Neural cell (in vitro differentiated cells): ENCODE data around the gene GRIA3. TPM values are rescaled to one million over a fixed set of nuclear protein-coding genes. Genes with fewer than 3 reads are reported as not detected.
"Not testable (repeated sequence)": the region's sequence is repeated elsewhere in the genome, so short reads cannot be mapped to it uniquely, and the experiment has no call there.

ENCODE experiments used
- H2AFZ ChIP-seq: fragments of 200-600, 300-800 bp; sonication (generic), shearing (Covaris generic); 2 replicates; pipeline ENCODE4 v1.6.0; 2014; ENCODE audit warnings: low read depth, mild to moderate bottlenecking, antibody characterized with exemption, low read length, moderate library complexity
- H3F3A ChIP-seq: fragments of 200-600 bp; shearing (Covaris generic); 2 replicates; pipeline ENCODE4 v1.6.1; 2016; ENCODE audit warnings: mild to moderate bottlenecking, moderate library complexity, mixed read lengths, antibody characterized with exemption, low read length; ENCODE audit not compliant: insufficient read depth, poor library complexity, severe bottlenecking
- H3K27ac ChIP-seq: fragments of 200-600, 300-800 bp; sonication (generic), shearing (Covaris generic); 2 replicates; pipeline ENCODE4 v1.5.1; 2014; ENCODE audit warnings: mild to moderate bottlenecking, low read length, moderate library complexity
- H3K27me3 ChIP-seq: fragments of 300-800, 200-600 bp; sonication (generic), shearing (Covaris generic); 2 replicates; pipeline ENCODE4 v1.6.0; 2014; ENCODE audit warnings: mild to moderate bottlenecking, low read depth, low read length, moderate library complexity; ENCODE audit not compliant: insufficient read depth
- H3K36me3 ChIP-seq: fragments of 300-800, 200-600 bp; sonication (generic), shearing (Covaris generic); 2 replicates; pipeline ENCODE4 v1.5.1; 2014; ENCODE audit warnings: mild to moderate bottlenecking, antibody characterized with exemption, low read length, moderate library complexity; ENCODE audit not compliant: insufficient read depth
- H3K4me2 ChIP-seq: fragments of 300-800, 200-600 bp; sonication (generic), shearing (Covaris generic); 2 replicates; pipeline ENCODE4 v1.6.0; 2014; ENCODE audit warnings: mild to moderate bottlenecking, low read length
- H3K4me3 ChIP-seq: fragments of 300-800, 200-600 bp; sonication (generic), shearing (Covaris generic); 2 replicates; pipeline ENCODE4 v1.5.1; 2014; ENCODE audit warnings: mild to moderate bottlenecking, low read length, moderate library complexity
- H3K79me2 ChIP-seq: fragments of 200-600 bp; shearing (Covaris generic); replicated peaks from 2 replicates; pipeline ENCODE4 v1.6.0; 2014; ENCODE audit warnings: mild to moderate bottlenecking, low read length, moderate library complexity; ENCODE audit not compliant: insufficient read depth
- H3K9ac ChIP-seq: fragments of 300-800, 200-600 bp; sonication (generic), shearing (Covaris generic); 2 replicates; pipeline ENCODE4 v1.6.1; 2016; ENCODE audit warnings: mild to moderate bottlenecking, low read length, mixed read lengths
- H3K9me2 ChIP-seq: fragments of 200-600 bp; shearing (Covaris generic); 2 replicates; pipeline ENCODE4 v1.6.1; 2016; ENCODE audit warnings: mild to moderate bottlenecking, low read length, mixed read lengths; ENCODE audit not compliant: insufficient read depth
- H3K9me3 ChIP-seq: fragments of 200-600, 300-800 bp; sonication (generic), shearing (Covaris generic); 2 replicates; pipeline ENCODE4 v1.6.1; 2016; ENCODE audit warnings: mild to moderate bottlenecking, mixed run types, low read length, moderate library complexity, mixed read lengths
- H4K20me1 ChIP-seq: fragments of 200-600 bp; shearing (Covaris generic); 2 replicates; pipeline ENCODE4 v1.6.1; 2016; ENCODE audit warnings: mild to moderate bottlenecking, mixed run types; ENCODE audit not compliant: insufficient read depth
- EP300 ChIP-seq: fragments of 450-650 bp; conservative IDR thresholded peaks from 2 replicates; pipeline ENCODE4 v1.6.1; 2014; ENCODE audit warnings: antibody characterized with exemption, mild to moderate bottlenecking, moderate library complexity; ENCODE audit not compliant: poor library complexity, severe bottlenecking
- EZH2 ChIP-seq: fragments of 200-600, 300-800 bp; shearing (Covaris generic), sonication (generic); IDR thresholded peaks from 2 replicates; pipeline ENCODE4 v1.6.1; 2014; ENCODE audit warnings: antibody characterized with exemption, low read length, borderline replicate concordance, mild to moderate bottlenecking; ENCODE audit not compliant: insufficient read depth, poor library complexity, severe bottlenecking
- MXI1 ChIP-seq: fragments of 450-650 bp; conservative IDR thresholded peaks from 2 replicates; pipeline ENCODE4 v1.6.1; 2014; ENCODE audit warnings: antibody characterized with exemption, mild to moderate bottlenecking; ENCODE audit not compliant: poor library complexity, severe bottlenecking
- POLR2AphosphoS5 ChIP-seq: IDR thresholded peaks from 2 replicates; pipeline ENCODE4 v1.6.1; 2012
- RAD21 ChIP-seq: fragments of 450-650 bp; conservative IDR thresholded peaks from 2 replicates; pipeline ENCODE4 v1.6.1; 2014; ENCODE audit warnings: antibody characterized with exemption, mild to moderate bottlenecking, moderate library complexity
- SMC3 ChIP-seq: fragments of 450-650 bp; conservative IDR thresholded peaks from 2 replicates; pipeline ENCODE4 v1.6.1; 2014; ENCODE audit warnings: antibody characterized with exemption, mild to moderate bottlenecking, moderate library complexity; ENCODE audit not compliant: poor library complexity
- TAF1 ChIP-seq: IDR thresholded peaks from 2 replicates; pipeline ENCODE4 v1.6.1; 2012; ENCODE audit warnings: low read depth
- polyA plus RNA-seq: library from polyadenylated mRNA; depleted of rRNA; stranded (reverse); fragments of >200 nt; gene quantifications from 2 replicates; pipeline ENCODE4 v1.2.3, GENCODE V29; 2014
- TF ChIP-seq, protein P1 (sequence below): fragments of 450-650 bp; IDR thresholded peaks from 2 replicates; pipeline ENCODE4 v1.5.1; 2014; ENCODE audit warnings: antibody characterized with exemption, mild to moderate bottlenecking, moderate library complexity; ENCODE audit not compliant: poor library complexity, severe bottlenecking
- TF ChIP-seq, protein P2 (sequence below): IDR thresholded peaks from 2 replicates; pipeline ENCODE4 v1.6.1; 2012; ENCODE audit warnings: borderline replicate concordance

The GRIA3 gene
- polyA plus RNA-seq, 1 donor from 2014 or later = 7.8 TPM

DNA sequence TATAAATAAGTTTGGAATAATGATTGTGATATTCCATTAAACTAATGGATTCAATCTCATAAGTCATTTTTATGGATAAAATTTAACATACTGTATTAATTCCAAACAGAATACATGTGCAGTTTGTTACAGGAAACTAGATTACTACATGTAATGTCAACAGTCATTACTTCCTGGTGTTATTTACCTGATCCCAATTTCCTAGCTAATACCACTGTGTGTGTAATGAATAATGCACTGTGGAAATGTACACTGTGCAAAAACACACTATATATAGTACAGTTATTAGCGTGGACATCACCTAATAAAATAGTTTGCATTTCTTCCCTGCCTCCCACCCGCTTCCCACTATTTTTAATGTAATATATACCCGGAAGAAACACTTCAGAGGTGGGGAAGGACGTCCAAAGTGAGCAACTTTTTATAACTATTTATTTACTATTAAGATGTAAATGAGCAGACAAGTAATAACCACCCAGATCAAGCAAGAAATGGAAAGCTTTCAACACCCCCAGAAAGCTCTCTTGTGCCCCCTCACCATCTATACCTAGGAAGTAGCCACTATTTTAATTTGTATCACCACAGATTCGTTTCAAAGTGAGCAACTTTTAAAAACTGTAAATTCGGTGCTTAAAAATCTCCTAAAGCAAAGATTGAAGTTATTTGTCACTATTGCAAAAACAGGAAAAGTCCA is 329.7 kb downstream of the GRIA3 start:
- Histone ChIP-seq H3K79me2 (no peaks in the 10 kb centered on the region), H3K27ac (no peak overlapping the region), H2AFZ (no peak overlapping the region), H3F3A (no peaks in the 10 kb centered on the region), H3K9ac (no peak overlapping the region), H3K4me3 (no peak overlapping the region), H4K20me1 (no peaks in the 10 kb centered on the region), H3K27me3 (no peaks in the 10 kb centered on the region), H3K9me3 (no peaks in the 10 kb centered on the region), H3K9me2 (no peaks in the 10 kb centered on the region), H3K4me2 (no peak overlapping the region), H3K36me3 (no peaks in the 10 kb centered on the region)
- TF ChIP-seq RAD21 (no peak), EP300 (no peak), SMC3 (no peak), MXI1 (no peak), EZH2 (no peak), POLR2AphosphoS5 (no peak), TAF1 (no peak)
- TF ChIP-seq, protein P1, sequence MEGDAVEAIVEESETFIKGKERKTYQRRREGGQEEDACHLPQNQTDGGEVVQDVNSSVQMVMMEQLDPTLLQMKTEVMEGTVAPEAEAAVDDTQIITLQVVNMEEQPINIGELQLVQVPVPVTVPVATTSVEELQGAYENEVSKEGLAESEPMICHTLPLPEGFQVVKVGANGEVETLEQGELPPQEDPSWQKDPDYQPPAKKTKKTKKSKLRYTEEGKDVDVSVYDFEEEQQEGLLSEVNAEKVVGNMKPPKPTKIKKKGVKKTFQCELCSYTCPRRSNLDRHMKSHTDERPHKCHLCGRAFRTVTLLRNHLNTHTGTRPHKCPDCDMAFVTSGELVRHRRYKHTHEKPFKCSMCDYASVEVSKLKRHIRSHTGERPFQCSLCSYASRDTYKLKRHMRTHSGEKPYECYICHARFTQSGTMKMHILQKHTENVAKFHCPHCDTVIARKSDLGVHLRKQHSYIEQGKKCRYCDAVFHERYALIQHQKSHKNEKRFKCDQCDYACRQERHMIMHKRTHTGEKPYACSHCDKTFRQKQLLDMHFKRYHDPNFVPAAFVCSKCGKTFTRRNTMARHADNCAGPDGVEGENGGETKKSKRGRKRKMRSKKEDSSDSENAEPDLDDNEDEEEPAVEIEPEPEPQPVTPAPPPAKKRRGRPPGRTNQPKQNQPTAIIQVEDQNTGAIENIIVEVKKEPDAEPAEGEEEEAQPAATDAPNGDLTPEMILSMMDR = no peak
- TF ChIP-seq, protein P2, sequence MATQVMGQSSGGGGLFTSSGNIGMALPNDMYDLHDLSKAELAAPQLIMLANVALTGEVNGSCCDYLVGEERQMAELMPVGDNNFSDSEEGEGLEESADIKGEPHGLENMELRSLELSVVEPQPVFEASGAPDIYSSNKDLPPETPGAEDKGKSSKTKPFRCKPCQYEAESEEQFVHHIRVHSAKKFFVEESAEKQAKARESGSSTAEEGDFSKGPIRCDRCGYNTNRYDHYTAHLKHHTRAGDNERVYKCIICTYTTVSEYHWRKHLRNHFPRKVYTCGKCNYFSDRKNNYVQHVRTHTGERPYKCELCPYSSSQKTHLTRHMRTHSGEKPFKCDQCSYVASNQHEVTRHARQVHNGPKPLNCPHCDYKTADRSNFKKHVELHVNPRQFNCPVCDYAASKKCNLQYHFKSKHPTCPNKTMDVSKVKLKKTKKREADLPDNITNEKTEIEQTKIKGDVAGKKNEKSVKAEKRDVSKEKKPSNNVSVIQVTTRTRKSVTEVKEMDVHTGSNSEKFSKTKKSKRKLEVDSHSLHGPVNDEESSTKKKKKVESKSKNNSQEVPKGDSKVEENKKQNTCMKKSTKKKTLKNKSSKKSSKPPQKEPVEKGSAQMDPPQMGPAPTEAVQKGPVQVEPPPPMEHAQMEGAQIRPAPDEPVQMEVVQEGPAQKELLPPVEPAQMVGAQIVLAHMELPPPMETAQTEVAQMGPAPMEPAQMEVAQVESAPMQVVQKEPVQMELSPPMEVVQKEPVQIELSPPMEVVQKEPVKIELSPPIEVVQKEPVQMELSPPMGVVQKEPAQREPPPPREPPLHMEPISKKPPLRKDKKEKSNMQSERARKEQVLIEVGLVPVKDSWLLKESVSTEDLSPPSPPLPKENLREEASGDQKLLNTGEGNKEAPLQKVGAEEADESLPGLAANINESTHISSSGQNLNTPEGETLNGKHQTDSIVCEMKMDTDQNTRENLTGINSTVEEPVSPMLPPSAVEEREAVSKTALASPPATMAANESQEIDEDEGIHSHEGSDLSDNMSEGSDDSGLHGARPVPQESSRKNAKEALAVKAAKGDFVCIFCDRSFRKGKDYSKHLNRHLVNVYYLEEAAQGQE = no peak

DNA sequence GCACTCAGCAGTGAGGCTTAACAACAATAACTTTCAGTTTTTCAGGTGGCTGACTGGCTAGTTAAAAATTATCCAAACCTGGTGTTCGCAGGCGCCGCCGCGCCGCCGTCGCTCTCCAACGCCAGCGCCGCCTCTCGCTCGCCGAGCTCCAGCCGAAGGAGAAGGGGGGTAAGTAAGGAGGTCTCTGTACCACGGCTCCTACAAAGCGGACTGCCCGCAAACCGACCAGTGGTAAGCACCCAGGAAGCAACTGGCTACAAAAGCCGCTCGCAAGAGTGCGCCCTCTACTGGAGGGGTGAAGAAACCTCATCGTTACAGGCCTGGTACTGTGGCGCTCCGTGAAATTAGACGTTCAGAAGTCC is 330.2 kb downstream of the GRIA3 start:
- H3K4me3 ChIP-seq, H3K4me2 ChIP-seq, H2AFZ ChIP-seq, H3K9ac ChIP-seq, H3K27me3 ChIP-seq, H3K79me2 ChIP-seq, H3K9me3 ChIP-seq, H3K27ac ChIP-seq, H3K36me3 ChIP-seq, H4K20me1 ChIP-seq, H3F3A ChIP-seq, H3K9me2 ChIP-seq: not testable (repeated sequence)

DNA sequence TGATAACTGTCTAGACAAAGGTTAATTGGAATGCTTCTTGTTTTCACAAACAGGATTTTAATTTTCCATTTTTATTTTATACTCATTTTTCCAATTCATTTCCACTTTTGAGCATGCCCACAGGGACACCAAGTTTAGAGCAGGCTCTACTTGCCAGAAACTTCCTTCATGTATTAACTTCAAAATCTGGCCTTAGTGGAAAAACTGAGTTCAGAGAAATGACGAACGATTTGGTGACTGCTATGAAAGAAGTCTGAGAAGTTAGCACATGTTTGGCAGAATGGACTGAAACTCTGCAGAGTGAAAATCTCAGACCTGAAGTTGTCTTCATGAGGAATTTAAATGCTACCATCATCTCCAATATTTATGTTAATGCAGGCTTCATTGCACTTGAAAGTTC is 334.7 kb downstream of the GRIA3 start:
- no peaks in the 10 kb centered on the region for H4K20me1 ChIP-seq
- H3F3A ChIP-seq = no peaks in the 10 kb centered on the region
- no peak overlapping the region for H3K4me3 ChIP-seq
- no peaks in the 10 kb centered on the region for H3K9me3 ChIP-seq
- H3K27ac ChIP-seq = no peak overlapping the region
- no peaks in the 10 kb centered on the region for H3K79me2 ChIP-seq
- no peaks in the 10 kb centered on the region for H3K27me3 ChIP-seq
- H3K4me2 ChIP-seq = no peak overlapping the region
- no peak overlapping the region for H3K9ac ChIP-seq
- H3K36me3 ChIP-seq = no peaks in the 10 kb centered on the region
- no peak overlapping the region for H2AFZ ChIP-seq
- no peaks in the 10 kb centered on the region for H3K9me2 ChIP-seq
- TF ChIP-seq EZH2 (no peak), EP300 (no peak), SMC3 (no peak), RAD21 (no peak), MXI1 (no peak), POLR2AphosphoS5 (no peak), TAF1 (no peak)
- TF ChIP-seq, protein P2 = no peak
- TF ChIP-seq, protein P1 = no peak
